ENCODE measurements around the gene KLHL14. TPM values are rescaled to one million over a fixed set of nuclear protein-coding genes. Genes with fewer than 3 reads are reported as not detected.

The KLHL14 gene
- total RNA-seq, 2 donors from 2014 or later = 0.33 to 0.46 TPM

DNA sequence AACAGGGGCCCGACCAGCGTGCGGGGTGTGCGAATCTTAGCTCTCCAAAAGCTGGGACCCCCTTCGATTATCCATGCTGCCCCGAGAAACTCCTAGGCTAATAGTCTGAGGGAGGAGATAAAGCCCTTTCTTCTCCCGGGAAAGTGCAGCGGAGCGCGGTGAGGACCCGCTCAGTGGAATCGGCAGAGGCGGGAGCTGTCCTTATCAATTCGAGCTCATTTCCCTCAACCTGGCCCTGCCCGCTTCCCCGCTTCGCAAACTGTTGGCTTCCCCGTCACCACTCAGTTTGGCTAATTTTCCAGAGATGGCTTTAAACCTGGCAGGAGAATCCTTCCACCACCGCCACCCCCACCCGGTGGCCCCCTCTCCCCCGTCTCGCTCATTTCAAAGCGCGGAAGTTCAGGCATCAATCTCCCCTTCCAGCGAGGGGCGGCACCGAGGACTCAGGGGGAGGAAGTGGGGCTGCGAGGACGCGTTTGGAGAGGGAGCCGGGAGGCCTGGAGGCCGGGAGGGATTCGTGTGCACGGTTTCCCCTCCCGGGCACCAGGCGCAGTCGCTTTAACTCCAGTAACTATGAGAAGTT, 1.6 kb downstream of the KLHL14 start:
- intact Hi-C loops (cut with DNase I) = loop anchor here in 1 of 2 donors (10.0 kb wide), 1 partner anchor 76 kb away; no protein-coding TSS in a partner anchor
- DNase-seq (ENCODE audit: low spot score) = no peak

DNA sequence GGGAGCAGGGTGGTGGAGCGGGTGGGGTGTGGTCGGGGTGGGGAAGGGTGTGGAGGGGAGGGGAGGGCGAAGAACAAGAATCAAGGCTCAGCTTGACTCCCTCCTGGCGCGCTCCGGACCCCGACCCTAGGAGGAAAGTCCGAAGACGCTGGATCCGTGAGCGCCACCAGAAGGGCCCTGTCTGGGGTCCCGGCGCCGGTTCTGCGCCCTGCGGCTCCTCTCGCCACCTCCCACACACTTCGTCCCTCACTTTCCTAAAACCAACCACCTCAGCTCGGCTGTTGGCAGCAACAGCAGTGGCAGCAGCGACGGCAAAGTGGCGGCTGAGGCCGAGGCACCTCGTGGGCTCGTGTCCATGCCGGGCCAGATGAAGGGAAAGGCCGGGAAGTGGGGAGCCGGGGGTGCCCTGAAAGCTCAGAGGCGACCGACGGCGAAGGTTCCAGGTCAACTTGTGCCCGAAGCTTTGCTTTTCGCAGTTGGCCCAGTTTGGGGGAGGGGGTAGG, 2.1 kb downstream of the KLHL14 start:
- intact Hi-C loops (cut with DNase I) = loop anchor here in 1 of 2 donors (10.0 kb wide), 1 partner anchor 76 kb away; no protein-coding TSS in a partner anchor
- no peak for DNase-seq (ENCODE audit: low spot score)

DNA sequence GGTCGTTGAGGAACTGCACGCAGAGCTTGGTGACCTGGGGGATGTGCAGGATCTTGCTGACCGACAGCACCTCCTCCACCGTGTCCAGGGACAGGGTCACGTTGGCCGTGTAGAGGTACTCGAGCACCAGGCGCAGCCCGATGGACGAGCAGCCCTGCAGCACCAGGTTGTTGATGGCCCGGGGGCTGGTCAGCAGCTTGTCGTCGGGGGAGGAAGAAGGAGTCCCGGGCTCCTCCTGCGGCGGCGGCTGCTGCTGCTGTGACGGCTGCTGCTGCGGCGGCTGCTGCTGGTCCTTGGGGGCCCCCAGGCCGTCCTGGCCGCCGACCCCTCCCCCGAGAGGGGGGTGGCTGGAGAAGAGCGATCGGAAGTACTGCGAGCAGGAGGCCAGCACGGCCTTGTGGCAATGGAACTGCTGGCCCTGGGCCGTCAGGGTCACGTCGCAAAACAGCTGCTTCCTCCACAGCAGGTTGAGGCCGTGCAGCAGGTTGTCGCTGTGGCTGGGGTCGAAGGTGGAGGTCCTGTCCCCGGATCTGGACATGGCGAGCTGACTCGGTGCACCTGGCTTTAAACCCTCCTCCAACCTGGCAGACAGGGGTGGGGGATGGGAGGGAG, 2.7 kb downstream of the KLHL14 start:
- DNase-seq (ENCODE audit: low spot score) = no peak
- intact Hi-C loops (cut with DNase I) = loop anchor here in 1 of 2 donors (10.0 kb wide), 1 partner anchor 75 kb away; no protein-coding TSS in a partner anchor

DNA sequence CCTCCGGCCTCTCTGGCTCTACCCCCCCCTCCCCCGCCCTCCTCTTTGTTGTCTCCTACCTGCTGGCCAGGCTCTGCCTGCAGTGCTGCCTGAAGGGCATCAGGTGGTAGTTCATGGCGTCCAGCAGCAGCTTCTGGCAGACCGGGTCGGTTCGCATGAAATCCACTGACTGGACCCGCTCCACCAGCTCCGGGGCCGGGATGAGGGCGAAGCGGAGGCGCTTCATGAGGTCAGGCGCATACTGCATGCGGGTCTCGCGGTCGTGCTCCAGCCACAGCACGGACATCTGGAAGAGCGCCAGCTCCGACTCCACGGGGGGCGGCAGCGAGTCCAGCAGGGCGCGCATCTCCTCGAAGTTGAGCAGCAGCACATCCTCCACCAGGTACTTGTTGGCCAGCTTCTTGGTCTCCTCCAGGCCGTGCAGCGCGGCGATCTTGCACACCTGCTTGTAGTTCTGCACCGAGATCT, 3.2 kb downstream of the KLHL14 start:
- DNase-seq (ENCODE audit: low spot score) = no peak
- intact Hi-C loops (cut with DNase I) = loop anchor here in 1 of 2 donors (10.0 kb wide), 1 partner anchor 75 kb away; no protein-coding TSS in a partner anchor

DNA sequence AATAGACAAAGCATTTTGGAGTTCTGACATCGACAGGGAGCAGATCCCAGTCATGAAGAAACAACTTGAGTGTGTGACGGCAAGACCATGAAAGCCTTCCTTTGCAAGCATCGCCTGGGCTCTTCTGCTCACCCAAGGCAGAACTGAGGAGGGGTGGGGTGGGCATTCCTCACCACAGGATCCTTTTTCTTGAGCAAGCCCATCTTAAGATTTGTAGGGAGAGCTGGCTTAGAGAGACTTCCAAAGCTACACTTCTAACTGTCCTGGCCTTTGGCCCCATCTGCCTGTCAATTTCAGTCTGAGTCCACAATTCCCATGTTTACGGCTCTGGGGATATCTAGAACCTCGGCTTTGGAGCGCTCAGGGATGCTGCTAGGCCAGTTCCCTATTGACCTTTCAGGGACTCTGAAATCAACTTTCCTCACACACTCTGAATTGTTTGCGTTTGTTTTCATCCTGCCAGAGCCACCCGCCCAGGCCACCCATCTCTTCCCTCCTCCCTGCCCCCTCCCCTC, 3.7 kb downstream of the KLHL14 start:
- intact Hi-C loops (cut with DNase I) = no loop called here
- DNase-seq (ENCODE audit: low spot score) = no peak

DNA sequence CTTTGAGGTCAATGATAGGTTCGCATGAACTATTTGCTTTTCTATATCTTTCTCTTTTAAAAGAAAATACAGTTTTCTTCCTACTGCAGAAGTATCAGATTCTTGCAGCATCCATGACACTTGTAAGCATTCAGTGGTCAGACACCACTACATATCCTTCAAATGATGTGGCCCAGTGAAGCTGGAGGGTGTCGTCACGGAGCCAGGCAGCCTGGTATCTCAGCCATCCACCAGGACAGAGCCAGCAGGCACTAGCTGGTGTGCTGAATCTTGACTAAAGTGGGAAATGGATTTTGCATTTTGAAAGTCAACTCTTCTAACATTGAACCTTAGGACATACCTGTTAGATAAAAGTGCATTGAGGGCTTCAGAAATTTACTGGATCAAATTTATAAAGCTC, 5.4 kb downstream of the KLHL14 start:
- intact Hi-C loops (cut with DNase I) = no loop called here
- DNase-seq (ENCODE audit: low spot score) = no peak

DNA sequence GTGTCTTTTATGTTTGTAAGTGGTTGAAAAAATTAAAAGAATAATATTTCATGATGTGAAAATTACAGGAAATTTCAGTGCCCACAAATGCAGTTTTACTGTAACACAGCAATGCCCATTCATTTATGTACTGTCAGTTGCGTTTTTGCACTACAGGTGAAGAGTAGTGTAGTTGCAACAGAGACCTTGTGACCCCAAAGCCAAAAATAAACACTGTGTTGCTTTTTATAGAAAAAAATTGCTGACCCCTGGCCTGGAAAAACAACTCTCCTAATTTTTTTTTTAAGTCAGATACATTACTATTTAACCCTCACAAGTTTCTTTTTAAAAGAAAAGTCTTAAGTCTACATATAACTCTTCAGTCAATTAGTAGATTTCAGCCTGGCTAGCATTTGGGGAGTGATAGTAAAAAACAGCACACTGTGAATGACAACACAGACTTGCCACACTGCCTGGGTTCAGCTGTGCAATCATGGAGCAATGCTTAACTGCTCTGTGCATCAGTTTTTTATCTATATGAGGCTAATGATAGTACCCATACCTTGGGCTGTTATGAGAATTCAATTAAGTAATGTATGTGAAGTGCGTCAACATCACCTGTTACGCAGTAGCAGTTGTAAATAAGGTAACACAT, 8.1 kb downstream of the KLHL14 start:
- no peak for DNase-seq (ENCODE audit: low spot score)
- intact Hi-C loops (cut with DNase I) = no loop called here

DNA sequence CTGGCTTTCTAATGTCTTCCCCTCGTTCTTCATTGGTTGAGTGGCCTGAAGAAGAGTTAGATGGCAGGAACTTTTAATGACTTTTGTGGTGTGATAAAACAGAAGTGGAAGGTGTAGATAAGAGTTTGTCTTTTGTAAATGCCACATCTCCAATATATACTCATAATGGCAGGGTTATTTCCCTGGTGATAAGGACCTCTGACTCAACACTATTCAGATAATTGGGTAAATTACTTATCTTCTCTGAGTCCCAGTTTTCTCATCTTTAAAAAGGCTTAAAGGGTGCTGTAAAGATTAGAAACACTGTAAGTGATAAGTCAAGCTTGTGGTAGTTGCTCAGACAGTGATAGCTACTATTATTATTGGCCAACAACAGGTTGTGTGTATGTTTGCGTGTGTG, 9.5 kb downstream of the KLHL14 start:
- no peak for DNase-seq (ENCODE audit: low spot score)
- intact Hi-C loops (cut with DNase I) = no loop called here

DNA sequence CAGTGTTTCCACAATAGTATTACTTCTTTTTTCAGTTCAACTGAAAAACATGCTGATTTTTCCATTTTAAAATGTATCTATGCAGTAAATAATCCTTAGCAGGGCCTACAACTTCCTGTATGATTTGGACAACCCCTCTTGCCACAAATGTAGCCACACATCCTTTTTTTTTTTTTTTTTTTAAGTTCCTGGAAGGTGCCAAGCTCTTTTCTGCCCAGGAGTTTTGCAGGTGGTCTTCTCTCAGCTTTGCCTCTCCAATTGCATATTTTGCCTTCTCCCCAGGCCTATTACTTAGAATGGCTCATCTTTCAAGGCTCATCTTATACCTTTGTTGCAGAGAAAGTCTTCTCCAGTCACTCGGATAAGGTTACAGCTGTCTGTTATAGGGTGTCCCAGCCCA, 11.6 kb downstream of the KLHL14 start:
- DNase-seq (ENCODE audit: low spot score) = no peak
- intact Hi-C loops (cut with DNase I) = no loop called here

DNA sequence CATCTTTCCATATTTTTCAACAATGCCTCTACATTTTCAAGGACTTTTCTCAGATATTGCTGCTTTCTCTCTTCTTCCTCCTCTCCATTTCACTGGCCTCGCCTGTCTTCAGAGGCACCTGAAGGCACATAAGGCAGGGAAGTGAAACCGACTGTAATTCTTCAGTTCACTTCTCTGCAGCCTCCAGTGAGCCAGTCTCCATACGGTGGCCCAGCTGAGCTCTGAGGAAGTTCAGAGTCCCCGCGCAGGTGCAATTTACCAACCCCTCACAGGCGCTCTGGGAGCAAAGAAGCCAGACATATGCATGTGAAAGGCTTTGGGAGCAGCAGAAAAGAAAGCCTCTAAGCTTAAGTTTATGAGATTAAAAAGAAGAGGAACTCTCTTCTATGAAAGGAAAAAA, 12.4 kb downstream of the KLHL14 start:
- no peak for DNase-seq (ENCODE audit: low spot score)
- intact Hi-C loops (cut with DNase I) = no loop called here

DNA sequence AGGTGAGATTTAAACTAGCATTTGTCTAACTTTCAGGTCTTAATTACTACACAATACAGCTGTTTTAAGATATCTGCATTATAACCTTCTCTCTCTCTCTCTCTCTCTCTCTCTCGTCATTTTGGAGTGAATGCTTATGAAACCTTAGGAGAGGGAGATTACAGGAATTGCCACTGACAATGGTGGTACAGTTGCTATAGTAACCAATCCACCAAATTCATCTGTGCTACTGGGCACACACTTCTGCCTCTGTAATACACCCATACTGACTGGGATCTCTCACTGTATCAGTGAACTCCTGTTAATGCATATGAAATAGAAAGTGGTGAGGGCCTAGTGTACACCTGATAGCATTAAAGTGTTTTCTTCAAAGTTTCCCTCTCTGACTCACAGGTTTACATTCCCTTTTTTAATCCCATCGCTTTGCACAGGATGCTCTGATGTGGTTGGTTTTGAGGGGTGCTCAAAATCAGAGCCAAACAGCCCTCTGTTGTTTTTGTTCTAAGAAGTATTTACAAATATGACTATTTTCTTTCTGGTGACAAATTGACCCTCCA, 13.1 kb downstream of the KLHL14 start:
- no peak for DNase-seq (ENCODE audit: low spot score)
- intact Hi-C loops (cut with DNase I) = no loop called here

DNA sequence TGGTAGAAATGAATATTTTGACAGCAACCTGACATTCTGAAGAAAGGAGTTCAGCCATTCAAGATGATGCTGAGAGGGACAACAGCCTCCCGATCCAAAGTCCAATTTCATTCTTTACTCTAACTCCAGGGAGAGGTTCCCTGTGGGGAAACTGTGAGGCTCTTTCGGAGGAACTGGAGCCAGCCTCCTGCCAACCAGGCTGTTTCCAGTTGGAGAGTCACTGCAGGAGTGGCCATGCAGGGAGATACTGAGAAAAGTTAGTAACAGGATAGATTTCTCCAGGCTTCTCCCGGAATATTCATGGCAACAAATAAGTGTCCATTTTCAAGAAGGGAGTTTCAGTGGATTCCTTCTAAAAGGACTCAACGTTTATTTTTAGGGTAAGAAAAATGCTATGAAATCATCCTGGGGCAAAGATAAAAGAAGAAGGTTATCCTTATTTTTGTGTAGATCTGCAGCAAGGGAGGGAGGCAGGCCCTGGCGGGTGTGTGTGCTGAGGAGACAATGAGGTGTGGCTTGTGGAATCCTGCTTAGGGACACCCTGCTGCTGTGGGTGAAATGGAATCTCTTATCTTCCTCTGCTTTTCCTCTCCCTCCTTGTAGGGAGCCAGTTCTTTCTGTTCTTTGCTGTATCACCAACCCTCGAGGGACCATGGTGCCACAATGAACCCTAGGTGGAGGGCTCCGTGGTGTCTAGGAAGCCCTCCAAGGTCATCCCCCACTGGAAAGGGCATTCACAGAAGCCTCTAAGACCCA, 18.1 kb downstream of the KLHL14 start:
- no peak for DNase-seq (ENCODE audit: low spot score)
- intact Hi-C loops (cut with DNase I) = no loop called here

DNA sequence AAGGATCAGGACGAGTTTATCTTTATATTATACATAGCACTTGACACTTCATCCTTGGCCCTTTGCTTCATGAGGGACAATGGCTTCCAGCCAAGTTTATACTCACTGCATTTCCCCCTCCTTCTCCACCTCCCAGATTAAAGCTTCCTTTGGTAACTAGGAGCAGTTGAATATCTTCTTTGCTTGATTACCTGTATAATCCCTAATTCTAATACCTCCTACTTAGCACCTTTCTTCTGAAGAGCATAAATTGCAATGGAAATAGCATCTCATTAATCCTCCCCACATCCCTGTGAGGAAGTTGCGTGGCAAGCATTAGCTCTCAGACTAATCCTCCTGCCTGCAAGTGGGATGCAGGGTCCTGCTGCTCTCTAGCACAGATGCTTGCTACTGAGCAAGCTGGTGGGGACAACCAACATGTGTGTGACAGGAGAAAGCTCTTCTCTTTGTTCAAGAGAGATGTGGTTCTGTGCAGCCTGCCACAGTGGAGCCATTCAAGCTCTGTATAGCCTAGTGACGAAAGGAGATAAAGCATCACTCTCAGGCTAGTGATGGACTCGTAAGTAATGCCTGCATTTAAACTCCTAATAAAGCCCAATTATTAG, 19.1 kb downstream of the KLHL14 start:
- intact Hi-C loops (cut with DNase I) = no loop called here

DNA sequence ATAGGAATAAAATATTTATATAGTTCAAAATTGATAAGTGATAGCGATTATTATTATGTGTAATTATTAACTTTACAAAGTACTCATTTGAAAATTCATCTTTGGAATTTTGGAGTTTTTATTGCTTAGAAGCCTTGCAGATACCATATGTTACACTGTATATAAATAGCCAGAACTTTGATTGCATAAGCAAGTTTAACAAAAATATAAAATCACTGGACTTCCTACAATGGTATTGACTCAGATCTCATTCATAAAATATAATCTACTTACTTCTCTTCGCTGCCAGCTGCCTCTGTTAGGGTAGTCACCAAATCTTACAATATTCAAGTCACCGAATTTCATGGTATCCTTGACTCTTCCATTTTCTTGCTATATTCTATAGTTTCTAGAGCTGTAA, 22.5 kb downstream of the KLHL14 start:
- DNase-seq (ENCODE audit: low spot score) = no peak
- intact Hi-C loops (cut with DNase I) = no loop called here

More for the DNA sequence above, 19.1 kb downstream of the KLHL14 start:
- no peak for DNase-seq (ENCODE audit: low spot score)

DNA sequence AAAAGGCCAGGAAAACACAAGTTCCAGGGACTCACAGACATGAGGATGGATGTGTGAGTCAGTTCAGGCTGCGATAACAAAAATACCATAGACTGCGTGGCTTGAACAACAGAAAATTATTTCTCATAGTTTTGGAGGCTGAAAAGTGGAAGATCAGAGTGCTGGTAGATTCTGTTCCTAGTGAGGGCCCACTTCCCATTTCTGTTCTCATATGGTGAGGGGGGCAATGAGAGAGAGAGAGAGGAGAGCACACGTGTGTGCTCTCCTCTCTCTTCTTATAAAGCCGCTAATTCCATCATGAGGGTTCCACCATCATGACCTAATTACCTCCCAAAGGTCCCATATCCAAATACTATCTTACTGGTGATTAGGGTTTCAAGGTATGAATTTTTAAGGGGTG, 23.0 kb downstream of the KLHL14 start:
- intact Hi-C loops (cut with DNase I) = no loop called here
- DNase-seq (ENCODE audit: low spot score) = no peak

DNA sequence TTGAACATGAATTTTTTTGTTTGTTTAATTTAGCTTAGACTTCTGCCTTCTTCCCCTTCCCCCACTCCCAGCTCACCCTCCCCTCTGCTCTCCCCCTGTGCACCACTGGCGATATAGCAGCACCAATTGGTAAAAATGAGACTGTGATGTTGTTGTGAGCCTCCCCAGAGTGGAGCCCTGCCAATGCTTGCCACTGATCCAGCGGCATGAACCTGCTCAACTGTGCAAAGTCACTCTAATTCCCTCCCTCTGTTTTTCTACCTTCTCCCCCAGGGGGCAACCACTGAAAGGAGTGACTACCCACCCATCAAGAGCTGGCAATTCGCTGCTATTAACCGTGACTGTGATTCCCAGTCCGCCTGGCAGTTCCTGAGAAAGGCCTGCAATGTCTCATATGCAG, 30.2 kb downstream of the KLHL14 start:
- no peak for DNase-seq (ENCODE audit: low spot score)
- intact Hi-C loops (cut with DNase I) = no loop called here

DNA sequence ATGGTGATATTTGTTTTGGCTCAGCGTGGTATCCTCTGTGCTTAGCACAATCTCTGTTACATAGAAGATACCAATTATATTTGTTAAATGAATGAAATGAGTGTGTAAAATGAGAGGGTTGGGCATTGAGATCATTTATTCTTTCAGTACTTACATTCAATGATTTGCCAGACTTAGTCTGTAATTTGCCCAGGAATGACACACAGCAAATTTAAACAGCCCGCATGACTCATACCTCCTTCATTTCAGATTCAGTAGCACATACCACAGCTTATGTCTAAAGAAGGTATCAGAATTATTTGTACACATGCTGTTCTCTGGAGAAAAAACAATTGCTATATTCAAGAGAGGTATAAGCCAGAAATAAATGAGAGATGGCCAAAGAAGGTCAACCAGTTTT, 37.0 kb downstream of the KLHL14 start:
- DNase-seq (ENCODE audit: low spot score) = no peak
- intact Hi-C loops (cut with DNase I) = no loop called here

DNA sequence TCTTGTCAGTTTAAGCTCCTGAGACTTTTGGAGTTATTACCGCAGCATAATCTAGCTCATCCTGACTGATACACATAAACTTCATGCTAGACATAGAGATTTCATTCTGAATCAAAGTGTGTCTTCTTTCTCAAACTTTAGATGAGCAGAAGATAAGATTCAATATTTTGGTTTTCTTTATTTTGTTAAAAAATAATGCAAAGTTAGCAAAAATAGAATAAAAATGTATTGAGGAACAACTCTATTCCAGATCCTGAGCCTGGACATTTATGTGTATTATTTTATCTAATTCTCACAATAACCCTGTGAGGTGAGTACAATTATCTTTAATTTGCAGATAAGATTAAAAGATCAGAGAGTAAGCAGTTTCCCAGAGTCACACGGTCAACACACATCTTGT, 38.4 kb downstream of the KLHL14 start:
- DNase-seq (ENCODE audit: low spot score) = no peak
- intact Hi-C loops (cut with DNase I) = no loop called here

DNA sequence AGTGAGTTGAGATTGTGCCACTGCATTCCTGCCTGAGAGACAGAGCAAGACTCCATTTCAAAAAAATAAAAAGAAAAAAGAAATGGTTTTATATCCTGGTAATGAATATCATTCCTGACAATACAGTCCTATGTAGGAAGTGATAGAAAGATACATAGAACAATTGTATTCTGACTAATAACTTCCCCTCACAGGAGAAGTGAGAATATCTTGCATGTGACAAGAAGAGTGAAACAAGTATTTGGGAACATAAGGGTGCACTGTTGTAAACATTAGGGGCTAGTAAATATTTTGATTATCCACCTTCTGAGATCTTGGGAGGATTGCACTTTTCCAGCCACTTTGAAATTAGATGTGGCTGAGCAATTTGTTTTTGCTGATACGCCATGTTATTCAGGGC, 40.7 kb downstream of the KLHL14 start:
- DNase-seq (ENCODE audit: low spot score) = no peak
- intact Hi-C loops (cut with DNase I) = no loop called here

Data from posterior vena cava (tissue), 2 donors.